ENCODE data around the gene DIABLO.
"Not testable (repeated sequence)": the region's sequence is repeated elsewhere in the genome, so short reads cannot be mapped to it uniquely, and the experiment has no call there.

DIABLO gene

DNA sequence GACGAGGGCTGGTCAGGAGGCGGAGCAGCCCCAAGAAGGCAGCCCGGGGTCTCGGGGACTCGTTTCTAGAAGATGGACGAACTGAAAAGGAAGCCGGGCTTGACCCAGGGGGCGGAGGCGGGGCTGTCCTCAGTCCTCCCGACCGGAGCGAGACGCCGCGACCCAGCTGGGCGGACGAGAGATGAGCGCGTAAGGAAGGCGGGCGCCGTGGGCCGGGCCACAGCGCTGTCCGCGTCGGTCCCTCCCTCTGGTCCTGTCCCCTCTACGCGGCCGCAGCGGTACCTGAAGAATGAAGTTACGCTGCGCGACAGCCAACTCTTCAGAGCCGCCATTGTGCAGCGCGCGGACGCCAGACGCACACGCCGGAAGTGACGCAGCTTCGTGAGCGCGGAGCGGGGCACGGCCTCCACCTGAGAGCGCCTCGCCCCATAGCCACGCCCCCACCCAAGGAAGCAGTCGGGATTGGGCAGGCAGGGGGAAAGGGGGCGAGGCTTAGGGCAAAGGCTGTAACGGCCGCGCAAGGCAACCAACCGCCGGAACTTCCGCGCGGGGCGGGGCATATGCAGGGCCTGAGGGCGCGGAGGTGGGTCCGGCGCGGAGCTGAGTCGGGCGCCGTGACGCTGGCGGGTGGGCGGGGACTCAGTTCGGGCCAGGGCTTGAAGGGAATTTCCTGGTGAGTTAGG, at the start of gene DIABLO:
Gene DIABLO (minus strand): TSS at position 370 of the 683 bp plus-strand sequence. CDS start 38 bp downstream, at position 332.
- DNase-seq = peak; percentile 97

DNA sequence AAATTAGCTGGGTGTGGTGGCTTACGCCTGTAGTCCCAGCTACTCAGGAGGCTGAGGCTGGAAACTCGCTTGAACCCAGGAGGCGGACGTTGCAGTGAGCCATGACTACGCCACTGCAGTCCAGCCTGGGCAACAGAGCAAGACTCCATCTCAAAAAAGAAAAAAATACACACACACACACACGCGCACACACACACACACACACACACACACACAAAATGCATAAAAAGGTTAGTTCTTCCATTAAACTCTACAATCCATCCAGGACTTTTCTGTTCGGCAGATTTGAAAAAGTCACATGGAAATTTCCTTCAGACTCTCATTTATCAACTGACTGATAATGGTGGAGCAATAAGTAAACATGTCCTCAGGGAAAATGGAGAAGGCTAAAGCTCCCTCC, 49.6 kb upstream of the DIABLO start:
- no peak for DNase-seq

DNA sequence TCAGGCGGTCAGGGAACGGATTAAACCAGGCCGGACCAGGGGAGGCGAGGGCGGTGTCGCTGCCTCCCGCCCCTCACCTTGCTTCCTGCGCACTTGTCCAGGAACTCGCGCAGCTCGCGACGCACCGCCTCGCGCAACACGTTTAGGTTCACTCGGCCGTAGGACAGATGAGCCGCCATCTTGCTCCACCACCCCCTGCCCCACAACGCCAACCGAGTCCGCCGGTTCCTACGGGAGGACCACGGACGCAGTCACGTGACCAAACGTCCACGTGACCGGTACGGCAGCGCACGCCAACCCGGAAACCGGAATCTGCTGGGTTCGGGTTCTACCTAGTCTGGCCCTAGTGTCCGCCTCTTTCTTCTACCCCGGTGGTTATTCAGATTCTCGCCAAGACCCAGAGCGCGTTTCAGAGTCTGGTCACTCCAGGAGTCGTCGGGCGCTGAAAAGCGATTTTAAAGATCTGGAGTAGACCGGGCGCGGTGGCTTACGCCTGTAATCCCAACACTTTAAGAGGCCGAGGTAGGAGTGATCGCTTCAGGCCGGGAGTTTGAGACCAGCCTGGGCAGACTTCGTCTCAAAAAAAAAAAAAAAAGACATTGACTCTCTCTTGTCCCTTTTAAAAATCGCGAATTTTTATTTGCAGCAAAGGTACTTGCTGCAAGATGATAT, 40.5 kb upstream of the DIABLO start, which contains the start of gene VPS33A:
Gene VPS33A (minus strand): TSS at position 265 of the 672 bp plus-strand sequence. CDS start 86 bp downstream, at position 179.
- DNase-seq = peak; percentile 71

GRCh38 chr12:122265886-122266229, 40.0 kb upstream of the DIABLO start:
- no peak for DNase-seq

DNA sequence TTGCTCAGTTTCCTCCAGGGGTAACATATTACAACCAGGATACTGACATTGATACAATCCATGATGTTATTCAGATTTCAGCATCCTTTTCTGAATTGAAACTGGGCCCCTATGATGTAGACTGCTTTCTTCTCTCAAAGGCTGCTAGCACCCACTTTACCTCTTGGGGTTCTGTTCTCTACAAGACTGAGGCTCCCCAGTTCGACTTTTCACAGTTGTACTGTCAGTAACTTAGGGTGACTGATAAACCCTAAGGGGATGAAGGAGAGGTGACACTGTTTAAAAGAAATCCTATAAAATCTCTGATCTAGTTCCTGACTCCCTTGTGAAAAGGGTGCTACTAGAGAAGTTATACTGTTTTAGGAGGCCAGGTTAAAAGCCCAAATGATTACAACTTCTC, 39.6 kb upstream of the DIABLO start:
- no peak for DNase-seq

DNA sequence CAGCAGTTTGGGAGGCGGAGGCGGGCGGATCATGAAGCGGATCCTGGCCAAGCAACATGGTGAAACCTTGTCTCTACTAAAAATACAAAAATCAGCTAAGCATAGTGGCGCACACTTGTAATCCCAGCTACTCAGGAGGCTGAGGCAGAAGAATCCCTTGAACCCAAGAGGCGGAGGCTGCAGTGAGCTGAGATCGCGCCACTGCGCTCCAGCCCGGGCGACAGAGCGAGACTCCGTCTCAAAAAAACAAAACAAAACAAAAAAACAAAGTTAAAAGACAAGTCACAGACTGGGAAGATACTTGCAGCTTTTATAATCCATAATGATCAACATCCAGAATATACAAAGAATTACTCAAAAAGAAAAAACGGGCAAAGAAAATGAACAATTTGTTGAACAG, 34.9 kb upstream of the DIABLO start:
- DNase-seq = not testable (repeated sequence)

- DNase-seq = not testable (repeated sequence)
These were observed 33.1 kb upstream of the DIABLO start for GRCh38 chr12:122258939-122259338.

DNA sequence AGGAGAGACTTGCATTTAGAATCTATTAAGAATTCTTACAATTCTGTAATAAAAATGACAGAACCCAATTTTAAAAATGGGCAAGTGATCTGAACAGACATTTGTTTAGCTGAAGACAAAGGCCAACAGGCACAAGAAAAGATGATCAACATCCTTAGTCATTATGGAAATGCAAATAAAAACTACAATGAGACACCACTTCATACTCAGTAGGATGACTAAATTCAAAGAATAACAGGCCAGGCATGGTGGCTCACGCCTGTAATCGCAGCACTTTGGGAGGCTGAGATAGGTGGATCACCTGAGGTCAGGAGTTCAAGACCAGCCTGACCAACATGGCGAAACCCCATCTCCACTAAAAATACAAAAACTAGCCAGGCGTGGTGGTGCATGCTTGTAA, 32.6 kb upstream of the DIABLO start:
- not testable (repeated sequence) for DNase-seq

GRCh38 chr12:122250536-122250935, 24.7 kb upstream of the DIABLO start:
- DNase-seq = no peak

- no peak for DNase-seq
These were observed 24.2 kb upstream of the DIABLO start for GRCh38 chr12:122250047-122250446.

GRCh38 chr12:122245553-122245952, 19.7 kb upstream of the DIABLO start:
- DNase-seq = no peak

- no peak for DNase-seq
These were observed 18.9 kb upstream of the DIABLO start for GRCh38 chr12:122244565-122245371.

DNA sequence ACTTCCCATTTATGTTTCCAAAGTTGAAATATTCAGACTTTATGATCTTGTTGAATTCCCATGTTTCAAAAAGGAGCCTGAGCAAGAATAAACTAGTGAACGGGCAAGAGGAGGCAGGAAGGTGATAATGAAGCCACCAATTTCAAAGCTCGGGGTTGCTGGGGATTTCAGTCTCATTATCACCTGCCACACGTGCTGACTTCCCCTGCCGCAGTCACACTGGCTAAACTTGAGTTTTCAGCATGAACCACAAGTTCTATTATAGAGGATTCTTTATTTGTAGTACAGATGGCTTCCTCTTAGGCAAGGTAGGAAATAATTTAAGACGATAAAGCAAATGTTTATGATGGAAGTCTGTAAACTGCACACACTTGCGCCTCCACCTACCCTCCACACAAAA, 18.1 kb upstream of the DIABLO start:
- DNase-seq = no peak

DNA sequence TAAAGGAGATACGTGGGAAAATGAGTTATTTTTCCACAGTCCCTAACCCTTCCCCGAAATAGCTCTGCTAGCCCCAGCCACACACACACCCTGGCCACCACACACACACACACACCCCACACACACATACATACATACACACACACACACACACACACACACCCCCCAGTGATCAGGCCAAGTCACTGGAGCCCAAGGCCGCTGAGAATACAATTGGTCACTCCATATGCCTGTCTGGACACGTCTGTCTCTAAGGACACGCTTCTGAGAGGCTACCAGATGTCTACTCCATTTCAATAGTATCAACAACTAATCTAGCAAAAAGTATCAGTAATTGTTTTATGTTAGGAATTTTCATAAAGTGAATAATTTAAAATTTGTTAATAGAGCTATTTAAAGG, 13.0 kb upstream of the DIABLO start:
- DNase-seq = no peak

DNA sequence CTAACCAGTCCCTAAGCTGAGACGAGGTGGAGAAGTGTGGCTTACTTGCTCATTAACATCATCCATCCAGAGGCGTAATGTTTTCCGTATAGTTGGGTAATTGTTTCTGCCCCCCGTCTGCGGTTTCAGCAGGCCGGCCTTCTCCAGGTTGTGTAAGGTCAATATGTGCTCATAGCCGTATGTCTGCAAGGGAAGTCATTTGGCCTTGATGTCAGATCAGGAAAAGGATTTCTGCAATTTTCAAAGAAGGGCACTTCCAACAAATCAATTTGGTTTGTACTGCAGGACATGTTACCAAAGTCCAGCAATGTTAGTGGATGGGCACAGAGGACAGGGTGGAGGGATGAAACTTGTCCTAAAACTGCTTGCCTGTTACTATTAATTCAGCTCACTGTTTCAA, 9.9 kb upstream of the DIABLO start:
- DNase-seq = peak; percentile 80

GRCh38 chr12:122232691-122233090, 6.8 kb upstream of the DIABLO start:
- DNase-seq = no peak

- no peak for DNase-seq
These were observed 4.9 kb upstream of the DIABLO start for GRCh38 chr12:122230798-122231197.

- no peak for DNase-seq
These were observed 2.2 kb upstream of the DIABLO start for GRCh38 chr12:122228092-122228491.

- no peak for DNase-seq
These were observed 1.5 kb upstream of the DIABLO start for GRCh38 chr12:122227341-122227740.

- no peak for DNase-seq
These were observed 694 bp upstream of the DIABLO start for GRCh38 chr12:122226366-122227125.

DNA sequence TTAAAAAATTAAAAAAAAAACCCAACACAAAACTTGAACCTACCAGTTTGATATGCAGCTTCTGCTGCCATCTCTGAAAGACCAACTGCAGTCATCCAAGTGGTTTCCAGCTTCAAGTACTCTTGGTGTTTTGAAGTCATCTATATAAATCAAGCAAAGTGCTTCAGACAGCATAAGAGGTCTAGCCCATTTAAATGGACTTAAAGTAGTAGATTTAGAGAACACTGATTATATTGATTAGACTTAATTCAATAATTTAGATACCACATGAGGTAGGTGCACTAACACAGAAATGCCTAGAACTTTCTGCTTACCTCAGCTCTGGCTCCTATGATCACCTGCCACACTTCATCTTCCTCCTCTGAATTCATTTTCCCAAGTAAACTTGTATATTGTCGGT, 9.4 kb downstream of the DIABLO start:
- no peak for DNase-seq

- no peak for DNase-seq
These were observed 10.1 kb downstream of the DIABLO start for GRCh38 chr12:122215771-122216170.

All from GF-D8 (cell line).